SKM-1 (cell line): ENCODE data around the gene RPL36.
A peak's percentile ranks its signal among the peaks of the same experiment; 100 is the strongest.

Source experiments
- DNase-seq: peaks from one replicate; lab custom pipeline; 2025; ENCODE audit not compliant: unreplicated experiment; lab: John Stamatoyannopoulos, UW

The RPL36 gene

GRCh38 chr19:5690125-5690954 lies at the start of gene RPL36:
Gene RPL36, plus strand, starts transcription at chr19:5690295. Its CDS starts 213 bp downstream, at chr19:5690508.
- peak; percentile 96 for DNase-seq

- DNase-seq: no peak
Measured at GRCh38 chr19:5641171-5641570, 48.9 kb upstream of the RPL36 start.

GRCh38 chr19:5642204-5642603 lies 47.9 kb upstream of the RPL36 start:
- DNase-seq: no peak

- DNase-seq: no peak
Measured at GRCh38 chr19:5643060-5643459, 47.0 kb upstream of the RPL36 start.

GRCh38 chr19:5644037-5644436 lies 46.1 kb upstream of the RPL36 start:
- DNase-seq: no peak

GRCh38 chr19:5645409-5645808 lies 44.7 kb upstream of the RPL36 start:
- no peak for DNase-seq

- no peak for DNase-seq
Measured at GRCh38 chr19:5646703-5647102, 43.4 kb upstream of the RPL36 start.

- DNase-seq: no peak
Measured at GRCh38 chr19:5648464-5648863, 41.6 kb upstream of the RPL36 start.

GRCh38 chr19:5651361-5651760 lies 38.7 kb upstream of the RPL36 start:
- no peak for DNase-seq

- no peak for DNase-seq
Measured at GRCh38 chr19:5652261-5652660, 37.8 kb upstream of the RPL36 start.

GRCh38 chr19:5654931-5655330 lies 35.2 kb upstream of the RPL36 start:
- no peak for DNase-seq

- no peak for DNase-seq
Measured at GRCh38 chr19:5655412-5655811, 34.7 kb upstream of the RPL36 start.

GRCh38 chr19:5661483-5661882 lies 28.6 kb upstream of the RPL36 start:
- no peak for DNase-seq

GRCh38 chr19:5663904-5664303 lies 26.2 kb upstream of the RPL36 start:
- DNase-seq: no peak

GRCh38 chr19:5664515-5664914 lies 25.6 kb upstream of the RPL36 start:
- DNase-seq: no peak

GRCh38 chr19:5665781-5666513 lies 24.1 kb upstream of the RPL36 start:
- DNase-seq: no peak

- no peak for DNase-seq
Measured at GRCh38 chr19:5666921-5667610, 23.0 kb upstream of the RPL36 start.

GRCh38 chr19:5667751-5668271 lies 22.3 kb upstream of the RPL36 start:
- DNase-seq: no peak

GRCh38 chr19:5669212-5669611 lies 20.9 kb upstream of the RPL36 start:
- DNase-seq: no peak

- DNase-seq: no peak
Measured at GRCh38 chr19:5671600-5671999, 18.5 kb upstream of the RPL36 start.

- no peak for DNase-seq
Measured at GRCh38 chr19:5672708-5673459, 17.2 kb upstream of the RPL36 start.
